Activated T-helper 1 cell treated with anti-CD3 and anti-CD28 coated beads, Interleukin-2, amount 50 U/mL, for 16 hours (primary cell): ENCODE results near the gene CFAP20DC.
"Not testable (repeated sequence)": the region's sequence is repeated elsewhere in the genome, so short reads cannot be mapped to it uniquely, and the experiment has no call there.

Experiments
- DNase-seq, 2 donors: peaks; one replicate each; pipeline ENCODE4 v3.0.0-alpha.2; 2020; ENCODE audit warnings: low read depth in 1 of 2, low spot score in 1 of 2

The CFAP20DC gene

GRCh38 chr3:59049671-59050331, at the start of gene CFAP20DC:
Gene CFAP20DC (minus strand): TSS chr3:59050025. CDS start chr3:59049631, 394 bp downstream.
- peak; percentile 47 to 73 for DNase-seq

DNA sequence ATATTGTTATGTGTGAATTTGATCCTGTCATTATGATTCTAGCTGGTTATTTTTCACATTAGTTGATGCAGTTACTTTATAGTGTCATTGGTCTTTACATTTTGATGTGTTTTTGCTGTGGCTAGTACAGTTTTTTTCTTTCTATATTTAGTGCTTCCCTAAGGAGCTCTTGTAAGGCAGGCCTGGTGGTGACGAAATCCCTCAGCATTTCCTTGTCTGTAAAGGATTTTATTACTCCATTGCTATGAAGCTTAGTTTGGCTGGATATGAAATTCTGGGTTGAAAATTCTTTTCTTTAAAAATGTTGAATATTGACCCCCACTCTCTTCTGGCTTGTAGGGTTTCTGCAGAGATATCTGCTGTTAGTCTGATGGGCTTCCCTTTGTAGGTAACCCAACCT, 48.7 kb upstream of the CFAP20DC start:
- not testable (repeated sequence) for DNase-seq

- no peak for DNase-seq
These were observed 44.6 kb upstream of the CFAP20DC start for GRCh38 chr3:59094446-59094845.

DNA sequence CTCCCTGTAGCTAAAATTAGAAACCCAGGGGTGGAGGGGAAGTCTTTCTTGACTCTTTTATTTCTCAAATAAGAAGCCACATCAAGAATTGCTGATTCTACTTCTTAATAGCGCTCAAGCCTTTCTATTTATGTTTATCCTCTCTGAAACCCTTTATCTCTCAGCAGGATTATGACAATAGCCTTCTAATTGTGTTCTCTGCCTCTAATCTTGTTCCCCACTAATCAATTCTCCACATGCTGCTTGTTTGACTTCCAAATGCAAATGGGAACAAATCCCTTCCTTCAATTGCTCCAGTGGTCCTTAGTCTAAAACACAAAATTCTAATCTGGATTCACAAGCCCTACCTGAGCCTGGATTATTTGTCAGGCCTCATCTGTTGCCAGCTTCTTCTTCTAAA, 43.7 kb upstream of the CFAP20DC start:
- no peak for DNase-seq

DNA sequence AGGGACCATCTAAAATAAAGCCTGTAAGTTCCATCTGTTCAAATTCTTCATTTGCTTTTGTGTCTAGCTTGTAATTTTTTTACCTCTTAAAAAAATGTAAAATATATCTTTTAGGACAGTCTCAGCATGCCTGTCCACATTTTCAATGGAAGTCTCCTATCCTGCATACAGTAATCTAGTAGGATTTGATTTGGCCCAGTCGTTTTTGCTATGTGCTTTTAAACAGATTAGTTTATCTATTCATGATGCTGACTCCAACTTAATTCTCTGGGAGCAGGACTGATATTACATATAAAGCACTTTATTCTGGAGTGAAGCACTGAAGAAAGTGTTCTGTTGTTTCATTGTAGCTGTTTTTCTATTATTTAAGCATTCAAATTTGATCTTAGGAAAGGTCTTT, 38.9 kb upstream of the CFAP20DC start:
- DNase-seq = no peak

- DNase-seq = no peak
These were observed 36.2 kb upstream of the CFAP20DC start for GRCh38 chr3:59085976-59086375.

- DNase-seq = no peak
These were observed 34.8 kb upstream of the CFAP20DC start for GRCh38 chr3:59084583-59084982.

DNA sequence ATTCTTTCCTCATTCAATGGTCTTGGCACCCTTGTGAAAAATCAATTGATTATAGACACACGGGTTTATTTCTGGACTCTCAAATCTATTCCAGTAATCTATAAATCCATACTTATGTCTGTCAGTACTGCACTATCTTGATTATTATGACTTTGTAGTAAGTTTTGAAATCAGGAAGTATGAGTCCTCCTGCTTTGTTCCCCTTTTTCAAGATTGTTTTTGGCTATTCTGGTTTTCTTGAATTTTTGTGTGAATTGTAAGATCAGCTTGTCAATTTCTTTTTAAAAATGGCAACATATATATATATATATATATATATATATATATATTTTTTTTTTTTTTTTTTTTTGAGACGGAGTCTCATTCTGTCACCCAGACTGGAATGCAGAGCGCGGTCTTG, 32.3 kb upstream of the CFAP20DC start:
- DNase-seq = no peak

- DNase-seq = no peak
These were observed 31.2 kb upstream of the CFAP20DC start for GRCh38 chr3:59081071-59081470.

DNA sequence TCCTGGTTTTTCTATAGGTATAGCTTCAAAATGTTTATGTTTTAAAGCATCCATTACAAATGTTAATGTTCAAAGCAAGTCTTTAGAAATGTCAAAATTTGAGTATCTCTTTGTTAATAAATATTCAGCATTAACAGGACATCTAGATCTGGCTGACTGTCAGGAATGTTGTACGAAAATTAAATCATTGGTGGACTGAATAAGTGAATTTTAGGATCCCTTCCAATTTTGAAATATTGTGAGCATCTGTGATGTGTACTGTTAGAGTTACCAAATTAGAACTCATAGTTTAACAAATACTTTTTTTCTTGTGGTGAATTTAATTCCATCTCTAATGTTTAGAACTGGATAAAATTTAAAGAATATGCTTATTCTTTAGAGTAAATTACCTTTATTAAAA, 30.1 kb upstream of the CFAP20DC start:
- no peak for DNase-seq

GRCh38 chr3:59074764-59075163, 24.9 kb upstream of the CFAP20DC start:
- DNase-seq = no peak

DNA sequence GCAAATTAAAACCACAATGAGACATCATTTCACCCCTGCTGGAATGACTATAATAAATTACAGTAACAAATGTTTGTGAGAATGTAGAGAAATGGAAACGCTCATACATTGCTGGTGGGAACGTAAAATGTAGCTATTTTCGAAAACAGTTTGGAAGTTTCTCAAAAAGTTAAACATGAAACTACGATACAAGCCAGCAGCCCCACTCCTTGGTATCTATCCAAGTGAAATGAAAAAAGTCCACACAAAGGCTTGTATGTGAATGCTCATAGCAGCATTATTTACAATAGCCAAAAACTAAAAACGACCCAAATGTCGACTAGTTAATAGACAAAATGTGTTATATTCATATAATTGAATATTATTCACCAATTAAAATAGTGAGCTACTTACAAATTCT, 22.9 kb upstream of the CFAP20DC start:
- no peak for DNase-seq

DNA sequence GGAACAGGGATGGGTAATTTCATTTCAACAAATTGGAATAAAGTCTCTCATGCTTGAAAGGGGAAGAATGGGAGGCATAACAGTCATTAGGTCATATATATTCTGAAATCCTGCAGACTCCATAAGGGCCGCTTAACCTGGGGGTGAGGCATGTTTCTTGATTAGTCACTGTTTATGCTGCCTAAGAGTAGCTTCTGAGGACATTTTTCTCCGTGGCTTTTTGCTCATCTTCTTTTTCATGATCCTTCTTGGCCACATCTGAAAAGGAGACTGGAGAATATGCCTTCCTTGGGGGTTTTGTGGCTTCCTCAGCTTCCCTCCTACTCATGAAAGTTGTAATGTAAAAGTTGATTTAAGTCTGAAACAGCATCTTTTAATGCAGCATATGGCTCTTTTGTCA, 20.0 kb upstream of the CFAP20DC start:
- no peak for DNase-seq

- DNase-seq = no peak
These were observed 15.4 kb upstream of the CFAP20DC start for GRCh38 chr3:59065240-59065639.

DNA sequence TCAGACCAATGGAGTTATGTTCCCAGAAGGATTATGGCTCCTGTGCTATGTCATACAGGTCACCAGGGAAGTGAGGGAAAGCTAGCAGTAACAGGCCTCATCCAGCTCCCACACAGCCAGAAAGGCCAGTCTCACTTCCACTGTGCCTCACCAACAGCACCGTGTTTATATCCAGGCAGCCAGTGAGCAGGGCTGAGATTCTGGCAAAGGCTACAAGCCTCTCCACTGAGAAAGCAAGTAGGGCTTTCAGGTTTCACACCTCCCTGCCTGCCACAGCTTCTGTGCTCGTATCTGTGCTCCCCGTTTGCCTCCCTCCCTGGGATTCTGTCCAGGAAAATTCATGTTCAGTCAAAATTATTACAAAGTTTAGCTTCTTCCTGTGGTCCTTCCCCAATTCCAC, 14.9 kb upstream of the CFAP20DC start:
- no peak for DNase-seq

- no peak for DNase-seq
These were observed 14.5 kb upstream of the CFAP20DC start for GRCh38 chr3:59064276-59064675.

GRCh38 chr3:59056706-59057105, 6.9 kb upstream of the CFAP20DC start:
- no peak for DNase-seq

GRCh38 chr3:59052803-59053411, 3.1 kb upstream of the CFAP20DC start:
- DNase-seq = no peak

DNA sequence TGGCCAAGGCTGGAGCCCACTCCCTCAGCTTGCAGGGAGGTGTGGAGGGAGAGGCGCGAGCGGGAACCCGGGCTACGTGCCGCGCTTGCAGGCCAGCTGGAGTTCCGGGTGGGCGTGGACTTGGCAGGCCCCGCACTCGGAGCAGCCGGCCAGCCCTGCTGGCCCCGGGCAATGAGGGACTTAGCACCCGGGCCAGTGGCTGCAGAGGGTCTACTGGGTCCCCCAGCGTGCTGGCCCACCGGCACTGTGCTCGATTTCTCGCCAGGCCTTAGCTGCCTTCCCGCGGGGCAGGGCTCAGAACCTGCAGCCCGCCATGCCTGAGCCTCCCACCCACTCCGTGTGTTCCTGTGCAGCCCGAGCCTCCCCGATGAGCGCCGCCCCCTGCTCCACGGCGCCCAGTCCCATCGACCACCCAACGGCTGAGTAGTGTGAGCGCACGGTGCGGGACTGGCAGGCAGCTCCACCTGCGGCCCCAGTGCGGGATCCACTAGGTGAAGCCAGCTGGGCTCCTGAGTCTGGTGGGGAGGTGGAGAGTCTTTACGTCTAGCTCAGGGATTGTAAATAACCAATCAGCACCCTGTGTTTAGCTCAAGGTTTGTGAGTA, 1.1 kb upstream of the CFAP20DC start:
- DNase-seq = not testable (repeated sequence)

DNA sequence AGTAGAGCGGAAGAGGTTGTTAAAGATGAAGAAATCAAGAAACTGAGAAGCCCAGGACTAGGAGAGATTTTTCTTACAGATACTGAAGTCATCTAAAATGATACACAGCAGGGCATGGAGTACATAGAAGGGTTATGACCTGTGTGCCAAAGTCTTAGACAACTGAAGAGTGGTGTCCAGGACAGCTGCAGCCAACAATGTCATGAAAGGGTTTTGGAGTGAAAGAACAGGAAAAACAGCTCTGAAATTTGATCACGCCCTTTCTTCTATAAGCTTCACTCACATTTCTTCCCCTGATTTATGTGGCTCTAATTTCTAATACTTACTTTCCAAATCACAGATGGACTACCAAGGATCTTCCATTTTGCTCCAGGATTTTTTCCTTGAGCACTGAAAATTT, 3.0 kb downstream of the CFAP20DC start:
- no peak for DNase-seq

DNA sequence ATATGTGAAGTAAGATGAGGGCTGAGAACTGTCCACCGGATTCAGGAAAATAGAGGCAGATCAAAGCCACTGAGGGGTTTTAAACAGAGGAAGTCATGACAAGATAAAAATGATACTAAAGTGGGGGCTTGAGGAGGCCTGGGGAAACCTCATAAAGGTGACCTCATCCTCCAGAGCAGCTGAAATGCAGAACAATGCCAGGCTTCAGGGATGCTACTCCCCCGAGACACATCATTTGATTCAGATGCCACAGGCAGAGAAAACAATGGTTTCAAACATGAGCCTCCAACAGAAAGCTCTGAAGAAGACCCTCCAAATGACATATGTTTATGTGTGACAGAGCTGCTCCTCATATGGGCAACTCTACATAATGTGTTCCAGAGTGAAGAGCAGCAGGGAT, 6.4 kb downstream of the CFAP20DC start:
- DNase-seq = no peak

- DNase-seq = no peak
These were observed 8.9 kb downstream of the CFAP20DC start for GRCh38 chr3:59040902-59041301.

GRCh38 chr3:59027607-59028006, 22.2 kb downstream of the CFAP20DC start:
- no peak for DNase-seq
